Measurements from ENCODE around the gene TRAF3IP3.

Gene TRAF3IP3

GRCh38 chr1:209800984-209801834 is 45.4 kb downstream of the TRAF3IP3 start:
- DNase-seq (ENCODE audit: low read depth), result no peak

DNA sequence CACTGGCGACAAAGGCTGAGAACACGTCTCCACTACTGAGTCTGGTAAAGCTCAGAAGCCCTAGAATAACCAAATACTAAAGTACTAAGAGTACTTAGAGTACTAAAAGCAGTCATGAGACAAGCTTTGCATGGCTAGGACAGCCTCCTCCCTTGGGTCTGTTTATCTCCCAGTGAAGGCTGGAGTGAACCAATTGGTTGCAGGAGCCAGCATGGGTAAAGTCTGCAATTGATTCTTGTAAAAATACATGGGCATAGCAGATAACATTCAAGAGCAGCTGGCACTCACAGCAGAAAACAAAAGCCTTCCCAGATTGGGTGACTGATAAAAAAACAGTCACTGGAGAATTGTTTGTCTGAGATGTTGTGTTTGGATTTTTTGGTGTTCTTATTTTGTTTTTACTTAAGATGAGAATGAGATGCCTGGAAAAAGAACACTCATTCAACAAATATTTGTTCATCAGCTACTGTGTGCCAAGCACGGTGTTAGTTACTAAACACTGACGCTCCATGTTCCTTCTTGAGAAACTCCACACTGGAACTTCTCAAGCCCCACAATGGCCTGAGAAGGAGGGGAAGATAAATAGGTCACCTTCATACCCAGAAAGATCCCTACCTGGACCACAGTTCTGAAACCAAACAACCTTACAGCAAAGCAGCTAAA is 46.4 kb downstream of the TRAF3IP3 start:
- DNase-seq (ENCODE audit: low read depth), result no peak

DNA sequence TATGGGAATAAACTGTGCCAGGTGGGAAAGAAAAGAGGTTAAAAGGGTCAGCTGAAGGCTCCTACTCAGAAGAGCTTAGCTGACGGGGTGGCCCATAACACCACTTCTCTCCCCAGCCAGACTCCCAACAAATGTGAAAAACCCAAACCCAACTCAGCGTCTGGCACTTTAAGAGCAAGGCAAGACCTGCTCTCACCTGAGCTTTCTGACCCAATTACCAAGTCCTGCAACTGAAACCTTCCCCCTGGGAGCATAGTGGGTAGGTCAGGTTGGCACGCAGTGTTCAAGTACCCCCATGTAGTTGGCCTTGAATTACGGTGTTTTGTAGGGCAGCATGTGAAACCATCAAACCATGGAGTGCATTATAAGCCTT is 46.9 kb downstream of the TRAF3IP3 start:
- DNase-seq (ENCODE audit: low read depth), result no peak

GRCh38 chr1:209803568-209803967 is 47.7 kb downstream of the TRAF3IP3 start:
- DNase-seq (ENCODE audit: low read depth), result no peak

DNA sequence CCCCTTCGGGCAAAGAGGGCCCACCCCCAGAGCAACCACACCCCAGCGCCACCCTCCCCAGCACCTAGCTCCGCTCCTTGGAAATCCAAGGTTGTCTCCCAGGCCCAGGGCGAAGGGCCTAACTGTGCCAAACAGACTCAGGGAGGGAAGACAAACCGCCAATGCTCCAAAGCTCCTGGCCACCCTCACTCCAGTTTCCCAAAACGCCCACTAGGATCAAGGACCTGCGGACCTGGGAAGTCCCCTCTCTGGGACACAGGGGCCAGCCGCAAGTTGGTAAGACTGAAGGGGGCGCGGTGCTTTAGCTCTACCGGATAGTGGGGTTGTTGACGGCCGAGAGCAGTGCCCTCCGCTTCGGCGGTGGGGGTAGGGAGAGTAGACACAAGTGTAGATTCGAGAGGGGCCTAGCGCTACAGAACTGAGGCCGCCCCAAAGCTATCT is 49.5 kb downstream of the TRAF3IP3 start:
- no peak for DNase-seq (ENCODE audit: low read depth)

GRCh38 chr1:209805875-209806760 is 50.3 kb downstream of the TRAF3IP3 start, which contains the start of gene IRF6:
TSS of gene IRF6 (minus strand) at chr1:209806142. CDS start at chr1:209801413, 4,729 bp downstream.
- DNase-seq (ENCODE audit: low read depth), result no peak

DNA sequence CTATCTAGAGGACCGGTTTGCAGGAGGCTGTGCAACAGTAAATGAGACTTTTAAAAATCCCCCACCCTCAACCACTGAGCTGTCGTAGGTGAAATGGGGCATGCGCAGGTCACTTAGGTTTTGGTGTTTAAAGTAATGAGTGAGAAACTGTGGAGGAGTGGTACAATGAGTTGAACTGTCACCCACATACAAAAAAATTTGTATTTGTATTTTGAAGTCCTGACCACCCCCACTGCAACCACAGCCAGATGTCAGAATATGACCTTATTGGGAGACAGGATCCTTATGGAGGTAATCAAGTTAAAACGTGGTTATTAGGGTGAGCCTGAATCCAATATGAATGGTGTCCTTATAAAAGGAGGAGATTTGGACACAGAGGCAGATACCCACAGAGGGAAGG is 51.7 kb downstream of the TRAF3IP3 start:
- DNase-seq (ENCODE audit: low read depth), result no peak

DNA sequence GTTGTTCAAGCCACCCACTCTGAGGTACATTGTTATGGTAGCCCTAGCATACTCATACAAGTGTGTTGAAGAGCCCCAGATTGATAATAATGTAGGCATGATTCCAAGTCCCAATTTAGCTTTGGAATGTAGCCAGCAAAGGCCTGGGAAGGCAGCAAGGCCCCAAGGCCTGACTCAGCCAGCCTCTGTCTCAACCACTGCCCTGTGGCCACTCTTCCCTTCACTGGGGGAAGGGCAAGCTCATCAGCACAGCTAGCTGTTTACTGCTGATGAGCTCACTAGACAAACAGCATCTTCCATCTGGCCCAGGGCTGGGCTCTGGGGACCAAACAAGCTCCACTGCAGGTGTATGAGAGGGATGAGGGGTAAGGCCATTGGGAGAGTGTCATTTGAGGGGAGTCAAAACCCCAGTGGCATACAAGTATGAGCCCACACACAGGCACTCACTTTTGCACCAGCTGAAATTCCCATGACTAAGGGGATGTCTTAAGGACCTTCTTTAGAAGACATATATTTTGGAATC is 52.3 kb downstream of the TRAF3IP3 start:
- no peak for DNase-seq (ENCODE audit: low read depth)

DNA sequence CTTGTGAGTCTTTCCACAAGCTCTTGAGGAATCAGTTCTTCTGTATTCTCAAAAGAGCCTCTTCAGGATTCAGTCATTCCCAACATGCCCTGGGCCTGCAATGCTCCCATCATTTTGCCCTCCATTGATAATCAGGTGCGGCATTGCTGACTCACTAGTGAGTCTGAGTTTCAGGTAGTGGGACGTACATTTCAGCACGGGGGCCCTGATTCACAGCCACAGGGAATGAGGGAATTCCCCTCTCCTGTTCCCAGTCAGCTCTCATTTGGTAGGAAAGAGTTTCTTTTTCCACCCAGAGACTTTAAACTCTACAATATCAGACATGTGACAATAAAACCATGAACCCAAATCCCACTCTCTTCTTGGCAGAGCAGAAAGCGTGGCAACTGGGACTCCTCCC is 53.8 kb downstream of the TRAF3IP3 start:
- no peak for DNase-seq (ENCODE audit: low read depth)

- DNase-seq (ENCODE audit: low read depth), result no peak
These were observed 54.9 kb downstream of the TRAF3IP3 start for GRCh38 chr1:209810783-209811182.

GRCh38 chr1:209813902-209814301 is 58.0 kb downstream of the TRAF3IP3 start:
- no peak for DNase-seq (ENCODE audit: low read depth)

GRCh38 chr1:209815490-209815889 is 59.6 kb downstream of the TRAF3IP3 start:
- DNase-seq (ENCODE audit: low read depth), result no peak

GRCh38 chr1:209815931-209816341 is 60.1 kb downstream of the TRAF3IP3 start:
- no peak for DNase-seq (ENCODE audit: low read depth)

DNA sequence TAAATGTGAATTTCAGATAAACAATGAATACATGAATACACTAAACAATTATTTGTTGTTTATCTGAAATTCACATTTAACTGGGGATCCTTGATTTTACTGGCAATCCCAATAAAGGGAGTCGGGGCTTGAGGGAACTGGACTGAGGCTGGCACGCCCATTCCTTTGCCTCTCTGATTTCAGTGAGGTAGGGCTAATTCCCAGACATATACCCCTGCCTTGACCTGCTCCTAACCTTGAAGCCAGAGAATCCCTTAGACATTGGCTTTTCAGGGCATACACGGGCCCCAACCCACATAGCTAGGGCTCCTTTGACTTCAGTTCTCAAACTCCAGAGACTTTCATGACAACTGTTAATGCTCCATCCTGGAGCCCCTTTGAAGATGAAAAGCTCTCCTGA is 61.1 kb downstream of the TRAF3IP3 start:
- no peak for DNase-seq (ENCODE audit: low read depth)

DNA sequence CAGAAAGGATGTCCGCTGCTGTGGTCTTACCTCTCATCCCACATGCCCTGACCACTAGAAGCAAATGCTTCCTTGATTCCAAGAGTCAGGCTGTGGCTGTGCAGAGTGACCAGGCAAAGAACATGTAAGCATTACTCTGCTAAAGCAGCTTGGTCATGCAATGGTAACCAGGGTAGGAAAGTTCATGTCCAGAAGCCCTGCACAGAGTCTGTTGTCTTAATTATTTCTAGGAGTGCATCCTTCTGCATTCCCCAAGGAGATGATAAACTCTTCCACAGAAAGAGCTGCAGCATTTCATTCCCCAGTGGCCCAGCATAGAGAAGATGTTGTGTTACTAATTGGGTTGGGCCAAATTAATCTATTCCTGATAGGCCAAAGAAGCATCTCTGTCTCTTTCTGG is 61.8 kb downstream of the TRAF3IP3 start:
- no peak for DNase-seq (ENCODE audit: low read depth)

DNA sequence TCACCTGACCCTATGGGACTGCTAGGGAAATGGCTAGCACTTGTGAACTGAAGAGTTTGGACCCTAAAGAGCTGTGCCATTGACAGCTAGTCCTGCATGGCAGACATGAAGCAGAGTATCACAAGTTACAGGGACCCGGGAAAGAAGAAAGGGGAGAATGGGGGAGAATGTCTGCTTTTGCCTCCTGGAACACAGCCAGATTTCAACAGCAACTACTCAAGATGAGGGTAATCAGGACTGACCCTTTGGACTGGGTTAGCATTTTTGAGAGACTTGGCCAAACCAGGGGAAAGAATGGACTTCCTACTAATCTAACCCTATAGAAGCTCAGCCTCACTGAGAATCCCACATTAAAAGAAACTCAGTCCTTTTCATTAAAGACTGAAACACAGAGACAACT is 63.2 kb downstream of the TRAF3IP3 start:
- DNase-seq (ENCODE audit: low read depth), result no peak

GRCh38 chr1:209820986-209821385 is 65.1 kb downstream of the TRAF3IP3 start:
- no peak for DNase-seq (ENCODE audit: low read depth)

DNA sequence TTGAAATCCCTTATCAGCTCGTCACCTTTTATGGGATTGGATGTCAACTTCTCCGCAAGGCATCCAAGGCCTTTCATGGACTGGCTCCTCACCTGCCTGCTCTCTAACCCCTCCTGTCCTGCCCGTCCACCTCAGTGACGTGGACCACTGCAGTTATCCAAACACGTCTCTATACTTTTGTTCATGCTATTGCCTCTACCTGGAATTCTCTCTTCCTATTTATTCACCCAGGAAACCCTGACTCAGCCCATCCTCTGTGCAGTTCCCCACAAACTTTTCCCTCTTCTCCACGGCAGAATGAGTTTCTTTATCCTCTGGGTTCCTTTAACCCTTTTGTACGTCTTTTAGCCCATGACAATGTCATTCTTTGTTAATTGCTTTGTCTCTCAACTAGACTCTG is 66.9 kb downstream of the TRAF3IP3 start:
- no peak for DNase-seq (ENCODE audit: low read depth)

DNA sequence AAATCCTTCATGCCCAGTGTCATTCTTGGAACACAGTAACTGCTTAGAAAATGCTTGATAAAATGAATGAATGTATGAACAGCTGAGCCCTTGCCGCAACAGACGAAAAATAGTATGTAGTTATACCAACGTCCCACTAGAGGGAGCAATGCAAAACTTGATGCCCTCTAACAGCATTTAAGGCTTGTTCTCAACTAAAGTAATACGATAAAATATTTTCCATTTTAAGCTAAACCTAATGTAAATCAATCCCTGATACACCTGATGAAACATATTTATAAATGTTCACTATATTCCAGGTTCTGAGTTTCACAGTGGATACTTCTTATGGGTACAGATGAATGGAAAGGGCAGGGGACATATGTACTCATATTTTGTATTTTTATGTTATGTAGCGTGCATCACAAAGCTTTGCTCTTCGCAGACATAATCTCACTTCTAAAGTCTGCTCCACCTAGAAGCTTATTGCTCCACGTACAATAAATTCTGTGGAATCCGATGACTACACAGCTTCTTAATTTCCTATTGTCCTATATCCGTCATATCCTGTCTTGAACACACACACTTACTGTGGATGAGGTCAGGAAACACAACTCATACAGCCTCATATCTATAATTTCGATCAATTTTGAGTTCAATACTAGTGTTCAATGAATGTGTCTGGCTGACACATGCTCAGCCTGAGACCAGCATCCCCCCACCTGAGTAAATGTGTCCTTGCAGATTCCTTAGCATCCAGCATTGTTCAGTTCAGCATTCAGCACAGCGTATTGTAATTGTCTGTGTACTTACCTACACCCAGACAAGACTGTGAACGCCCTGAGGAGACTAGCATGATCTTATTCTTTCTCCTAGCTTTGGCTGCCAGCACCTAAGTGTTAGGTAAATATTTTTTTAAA is 67.5 kb downstream of the TRAF3IP3 start:
- no peak for DNase-seq (ENCODE audit: low read depth)

- DNase-seq (ENCODE audit: low read depth), result no peak
These were observed 70.0 kb downstream of the TRAF3IP3 start for GRCh38 chr1:209825591-209826434.

Measured in stimulated activated CD8-positive, alpha-beta memory T cell treated with anti-CD3 and anti-CD28 coated beads, Interleukin-7, amount 100 ng/mL, for 24 hours (primary cell).